HepG2 (cell line): ENCODE measurements around the gene SYT13.

Experiments used
- CREM ChIP-seq, 2 experiments: sonication (generic) in 1 of 2; formaldehyde crosslinking in 1 of 2; IDR thresholded peaks; 2 replicates each; pipeline versions ENCODE4 v1.4.0 to v1.6.1; 2016 to 2020; ENCODE audit warnings: antibody characterized with exemption in 1 of 2, mild to moderate bottlenecking in 1 of 2, missing genetic modification reagents in 1 of 2
- ELF4 ChIP-seq: sonication (generic); formaldehyde crosslinking; IDR thresholded peaks from 2 replicates; pipeline ENCODE4 v1.5.0; 2020; ENCODE audit warnings: missing genetic modification reagents, mild to moderate bottlenecking, moderate library complexity, borderline replicate concordance
- FOXA1 ChIP-seq, 2 experiments: fragments of 450-650 bp in 1 of 2; sonication (generic) in 1 of 2; formaldehyde crosslinking in 1 of 2; IDR thresholded peaks; 2 replicates each; pipeline versions ENCODE4 v1.4.0 to v1.6.1; 2016 to 2020; ENCODE audit warnings: missing genetic modification reagents in 1 of 2
- GABPB1 ChIP-seq: IDR thresholded peaks from 2 replicates; pipeline ENCODE4 v1.6.1; 2016; ENCODE audit warnings: mild to moderate bottlenecking, missing genetic modification reagents, moderate library complexity, missing compliant biosample characterization
- GATAD1 ChIP-seq: IDR thresholded peaks from 2 replicates; pipeline ENCODE4 v1.6.1; 2016; ENCODE audit warnings: missing genetic modification reagents, missing compliant biosample characterization
- POLR2A ChIP-seq, 2 experiments: IDR thresholded peaks; 2 replicates each; pipeline ENCODE4 v1.6.1; 2011; ENCODE audit warnings: low read depth in 2 of 2, low read length in 2 of 2, mild to moderate bottlenecking in 1 of 2, moderate library complexity in 1 of 2; ENCODE audit not compliant: insufficient read depth in 1 of 2
- SYNCRIP ChIP-seq: fragments of 200-400 bp; formaldehyde crosslinking; IDR thresholded peaks from 2 replicates; pipeline ENCODE4 v1.6.1; 2018; ENCODE audit warnings: mild to moderate bottlenecking, low read depth, low read length; ENCODE audit not compliant: insufficient read depth
- ZNF296 ChIP-seq: sonication (generic); formaldehyde crosslinking; conservative IDR thresholded peaks from 2 replicates; pipeline ENCODE4 v1.5.0; 2020; ENCODE audit warnings: mild to moderate bottlenecking, missing genetic modification reagents
- ZNF720 ChIP-seq: sonication (generic); formaldehyde crosslinking; IDR thresholded peaks from 2 replicates; pipeline ENCODE4 v1.4.0; 2020; ENCODE audit warnings: missing genetic modification reagents
- TF ChIP-seq, protein P1 (sequence below): sonication (generic); formaldehyde crosslinking; IDR thresholded peaks from 2 replicates; pipeline ENCODE4 v1.5.0; 2020; ENCODE audit warnings: mild to moderate bottlenecking, missing genetic modification reagents, moderate library complexity
- TF ChIP-seq, protein P2 (sequence below): sonication (generic); formaldehyde crosslinking; IDR thresholded peaks from 2 replicates; pipeline ENCODE4 v1.5.1; 2020; ENCODE audit warnings: mild to moderate bottlenecking, missing genetic modification reagents
- TF ChIP-seq, protein P3 (sequence below), 2 experiments: sonication (generic) in 1 of 2; formaldehyde crosslinking in 1 of 2; IDR thresholded peaks; 2 replicates each; pipeline versions ENCODE4 v1.5.1 to v1.6.1; 2011 to 2020; ENCODE audit warnings: borderline replicate concordance in 1 of 2, low read depth in 1 of 2, low read length in 1 of 2, mild to moderate bottlenecking in 1 of 2, missing genetic modification reagents in 1 of 2, moderate library complexity in 1 of 2

DNA sequence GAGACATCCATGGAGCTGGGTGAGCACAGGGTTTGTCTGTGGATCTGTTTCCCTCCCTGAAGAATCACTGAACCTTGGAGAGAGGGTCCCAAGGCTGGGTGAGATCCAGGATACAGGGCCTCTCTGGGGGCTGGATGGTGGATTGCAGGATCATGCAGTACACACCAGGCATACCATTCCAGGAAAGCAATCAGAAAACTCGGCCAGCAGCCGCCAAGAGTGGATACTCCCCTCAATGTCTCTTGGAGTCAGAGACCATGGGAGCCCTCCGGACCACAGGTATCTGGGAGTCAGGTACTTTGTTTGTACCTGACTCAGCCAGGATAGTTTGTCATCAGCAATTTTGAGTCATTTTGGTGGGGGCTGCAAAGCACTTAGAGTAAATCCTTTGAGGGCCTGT, 14.6 kb upstream of the SYT13 start:
- no peak for TF ChIP-seq SYNCRIP
- TF ChIP-seq, protein P1, sequence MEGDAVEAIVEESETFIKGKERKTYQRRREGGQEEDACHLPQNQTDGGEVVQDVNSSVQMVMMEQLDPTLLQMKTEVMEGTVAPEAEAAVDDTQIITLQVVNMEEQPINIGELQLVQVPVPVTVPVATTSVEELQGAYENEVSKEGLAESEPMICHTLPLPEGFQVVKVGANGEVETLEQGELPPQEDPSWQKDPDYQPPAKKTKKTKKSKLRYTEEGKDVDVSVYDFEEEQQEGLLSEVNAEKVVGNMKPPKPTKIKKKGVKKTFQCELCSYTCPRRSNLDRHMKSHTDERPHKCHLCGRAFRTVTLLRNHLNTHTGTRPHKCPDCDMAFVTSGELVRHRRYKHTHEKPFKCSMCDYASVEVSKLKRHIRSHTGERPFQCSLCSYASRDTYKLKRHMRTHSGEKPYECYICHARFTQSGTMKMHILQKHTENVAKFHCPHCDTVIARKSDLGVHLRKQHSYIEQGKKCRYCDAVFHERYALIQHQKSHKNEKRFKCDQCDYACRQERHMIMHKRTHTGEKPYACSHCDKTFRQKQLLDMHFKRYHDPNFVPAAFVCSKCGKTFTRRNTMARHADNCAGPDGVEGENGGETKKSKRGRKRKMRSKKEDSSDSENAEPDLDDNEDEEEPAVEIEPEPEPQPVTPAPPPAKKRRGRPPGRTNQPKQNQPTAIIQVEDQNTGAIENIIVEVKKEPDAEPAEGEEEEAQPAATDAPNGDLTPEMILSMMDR (CRISPR knock-in tag) = no peak
- no peak for TF ChIP-seq POLR2A (IDR thresholded peaks at IDR 0.05; ENCODE audit: insufficient read depth in 1 of 2, low read depth in 2 of 2, low read length in 2 of 2)
- TF ChIP-seq, protein P2, sequence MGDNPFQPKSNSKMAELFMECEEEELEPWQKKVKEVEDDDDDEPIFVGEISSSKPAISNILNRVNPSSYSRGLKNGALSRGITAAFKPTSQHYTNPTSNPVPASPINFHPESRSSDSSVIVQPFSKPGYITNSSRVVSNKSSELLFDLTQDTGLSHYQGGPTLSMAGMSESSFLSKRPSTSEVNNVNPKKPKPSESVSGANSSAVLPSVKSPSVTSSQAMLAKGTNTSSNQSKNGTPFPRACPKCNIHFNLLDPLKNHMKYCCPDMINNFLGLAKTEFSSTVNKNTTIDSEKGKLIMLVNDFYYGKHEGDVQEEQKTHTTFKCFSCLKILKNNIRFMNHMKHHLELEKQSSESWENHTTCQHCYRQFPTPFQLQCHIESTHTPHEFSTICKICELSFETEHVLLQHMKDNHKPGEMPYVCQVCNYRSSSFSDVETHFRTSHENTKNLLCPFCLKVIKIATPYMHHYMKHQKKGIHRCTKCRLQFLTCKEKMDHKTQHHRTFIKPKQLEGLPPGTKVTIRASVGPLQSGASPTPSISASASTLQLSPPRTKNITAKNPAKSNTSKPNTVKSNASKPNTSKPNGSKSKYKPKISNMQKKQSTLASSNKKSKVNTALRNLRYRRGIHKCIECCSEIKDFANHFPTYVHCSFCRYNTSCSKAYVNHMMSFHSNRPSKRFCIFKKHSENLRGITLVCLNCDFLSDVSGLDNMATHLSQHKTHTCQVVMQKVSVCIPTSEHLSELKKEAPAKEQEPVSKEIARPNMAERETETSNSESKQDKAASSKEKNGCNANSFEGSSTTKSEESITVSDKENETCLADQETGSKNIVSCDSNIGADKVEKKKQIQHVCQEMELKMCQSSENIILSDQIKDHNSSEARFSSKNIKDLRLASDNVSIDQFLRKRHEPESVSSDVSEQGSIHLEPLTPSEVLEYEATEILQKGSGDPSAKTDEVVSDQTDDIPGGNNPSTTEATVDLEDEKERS (CRISPR knock-in tag) = no peak
- TF ChIP-seq ZNF296 (CRISPR knock-in tag) = no peak
- TF ChIP-seq ELF4 (CRISPR knock-in tag) = no peak
- TF ChIP-seq GATAD1 (CRISPR knock-in tag) = no peak
- no peak for TF ChIP-seq FOXA1 (IDR thresholded peaks at IDR 0.05)
- TF ChIP-seq FOXA1 (CRISPR knock-in tag; IDR thresholded peaks at IDR 0.05) = no peak
- TF ChIP-seq, protein P3, sequence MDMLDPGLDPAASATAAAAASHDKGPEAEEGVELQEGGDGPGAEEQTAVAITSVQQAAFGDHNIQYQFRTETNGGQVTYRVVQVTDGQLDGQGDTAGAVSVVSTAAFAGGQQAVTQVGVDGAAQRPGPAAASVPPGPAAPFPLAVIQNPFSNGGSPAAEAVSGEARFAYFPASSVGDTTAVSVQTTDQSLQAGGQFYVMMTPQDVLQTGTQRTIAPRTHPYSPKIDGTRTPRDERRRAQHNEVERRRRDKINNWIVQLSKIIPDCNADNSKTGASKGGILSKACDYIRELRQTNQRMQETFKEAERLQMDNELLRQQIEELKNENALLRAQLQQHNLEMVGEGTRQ (IDR thresholded peaks at IDR 0.05; ENCODE audit: low read depth, low read length) = no peak
- TF ChIP-seq, protein P3 (CRISPR knock-in tag; IDR thresholded peaks at IDR 0.05; ENCODE audit: borderline replicate concordance) = no peak
- TF ChIP-seq GABPB1 = no peak
- no peak for TF ChIP-seq ZNF720 (CRISPR knock-in tag)
- no peak for TF ChIP-seq CREM (IDR thresholded peaks at IDR 0.05)
- TF ChIP-seq CREM (CRISPR knock-in tag; IDR thresholded peaks at IDR 0.05) = no peak
